GM12865 (cell line): ENCODE measurements around the gene BFSP1.

Source experiments
- DNase-seq: peaks from one replicate; pipeline ENCODE4 v3.0.0; 2010; ENCODE audit warnings: low read depth
- H3K4me3 ChIP-seq: 2 replicates; pipeline ENCODE4 v1.5.1; 2011; ENCODE audit warnings: mild to moderate bottlenecking, low read depth, low read length, control low read depth
- CTCF ChIP-seq: IDR thresholded peaks from 2 replicates; pipeline ENCODE4 v1.5.1; 2011; ENCODE audit warnings: low read length, control low read depth, low read depth, inconsistent platforms; ENCODE audit not compliant: insufficient read depth; ENCODE audit errors: missing control alignments

BFSP1 gene

GRCh38 chr20:17469246-17470030 lies 61.7 kb downstream of the BFSP1 start:
- H3K4me3 ChIP-seq: no peak overlapping the region
- DNase-seq: no peak
- TF ChIP-seq CTCF: no peak

GRCh38 chr20:17468073-17468840 lies 62.9 kb downstream of the BFSP1 start:
- no peak overlapping the region for H3K4me3 ChIP-seq
- DNase-seq: no peak
- no peak for TF ChIP-seq CTCF

GRCh38 chr20:17467120-17467655 lies 64.0 kb downstream of the BFSP1 start:
- H3K4me3 ChIP-seq: no peak overlapping the region
- no peak for DNase-seq
- TF ChIP-seq CTCF: no peak

- no peak overlapping the region for H3K4me3 ChIP-seq
- no peak for TF ChIP-seq CTCF
- no peak for DNase-seq
These were observed 64.5 kb downstream of the BFSP1 start for GRCh38 chr20:17466641-17467040.

GRCh38 chr20:17465236-17465635 lies 65.9 kb downstream of the BFSP1 start:
- no peak for TF ChIP-seq CTCF
- DNase-seq: no peak
- no peak overlapping the region for H3K4me3 ChIP-seq

GRCh38 chr20:17463711-17464110 lies 67.5 kb downstream of the BFSP1 start:
- no peak for TF ChIP-seq CTCF
- no peak for DNase-seq
- H3K4me3 ChIP-seq: no peak overlapping the region

- TF ChIP-seq CTCF: no peak
- no peak for DNase-seq
These were observed 69.2 kb downstream of the BFSP1 start for GRCh38 chr20:17461941-17462340.

More at GRCh38 chr20:17461941-17462340, 69.2 kb downstream of the BFSP1 start:
- H3K4me3 ChIP-seq: no peak overlapping the region
